Glomerular visceral epithelial cell (primary cell): ENCODE data around the gene LCE3A.
"Not testable (repeated sequence)": the region's sequence is repeated elsewhere in the genome, so short reads cannot be mapped to it uniquely, and the experiment has no call there.

Source experiments
- DNase-seq: peaks from one replicate; pipeline ENCODE4 v3.0.0-alpha.2; 2016; ENCODE audit errors: extremely low spot score

The LCE3A gene, protein sequence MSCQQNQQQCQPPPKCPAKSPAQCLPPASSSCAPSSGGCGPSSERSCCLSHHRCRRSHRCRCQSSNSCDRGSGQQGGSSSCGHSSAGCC

DNA sequence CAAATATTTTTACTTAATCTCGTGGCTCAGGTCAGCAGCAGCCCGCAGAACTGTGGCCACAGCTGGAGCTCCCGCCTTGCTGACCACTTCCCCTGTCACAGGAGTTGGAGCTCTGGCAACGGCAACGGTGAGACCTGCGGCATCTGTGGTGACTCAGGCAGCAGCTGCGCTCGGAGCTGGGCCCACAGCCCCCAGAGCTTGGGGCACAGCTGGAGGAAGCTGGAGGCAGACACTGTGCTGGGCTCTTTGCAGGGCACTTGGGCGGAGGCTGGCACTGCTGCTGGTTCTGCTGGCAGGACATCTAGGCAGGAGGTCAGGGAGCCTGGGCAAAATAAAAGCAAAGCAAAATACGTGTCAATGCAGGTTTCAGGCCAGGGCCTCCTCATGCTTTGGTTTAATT lies at the start of gene LCE3A:
Gene LCE3A (minus strand): TSS at position 301 of the 400 bp plus-strand sequence. CDS start 0 bp downstream, at position 301.
- DNase-seq, result peak; percentile 0

DNA sequence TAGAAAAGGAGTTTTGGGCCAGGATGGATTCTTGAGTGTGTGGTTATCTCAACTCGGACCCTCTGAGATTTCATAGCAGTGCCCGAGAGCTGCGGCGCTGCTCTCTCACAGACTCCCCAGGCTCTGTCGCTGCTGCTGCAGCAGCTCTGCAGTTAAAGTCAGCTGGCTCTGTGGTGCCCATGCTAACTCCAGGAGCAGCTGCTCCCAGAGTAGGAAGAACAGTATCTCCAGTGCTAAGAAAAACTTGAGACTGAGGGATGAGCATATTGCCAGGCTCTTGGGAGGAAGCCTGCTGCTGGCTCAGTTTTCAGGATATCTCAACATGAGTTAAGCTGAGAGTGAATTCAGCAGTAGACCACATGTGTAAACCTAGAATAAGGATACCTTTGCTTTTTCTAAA lies 44.7 kb upstream of the LCE3A start:
- DNase-seq, result no peak

DNA sequence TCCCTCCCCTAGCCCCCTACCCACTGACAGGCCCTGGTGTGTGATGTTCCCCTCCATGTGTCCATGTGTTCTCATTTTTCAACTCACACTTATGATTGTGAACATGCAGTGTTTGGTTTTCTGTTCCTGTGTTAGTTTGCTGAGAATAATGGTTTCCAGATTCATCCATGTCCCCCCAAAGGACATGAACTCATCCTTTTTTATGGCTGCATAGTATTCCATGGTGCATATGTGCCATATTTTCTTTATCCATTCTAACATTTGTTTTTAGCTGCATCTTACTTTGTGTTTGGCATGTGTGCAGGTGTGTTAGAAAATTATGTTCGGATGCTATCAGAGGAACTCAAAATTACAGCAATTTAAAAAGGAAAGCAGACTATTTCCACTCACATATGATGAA lies 43.3 kb upstream of the LCE3A start:
- DNase-seq, result not testable (repeated sequence)

DNA sequence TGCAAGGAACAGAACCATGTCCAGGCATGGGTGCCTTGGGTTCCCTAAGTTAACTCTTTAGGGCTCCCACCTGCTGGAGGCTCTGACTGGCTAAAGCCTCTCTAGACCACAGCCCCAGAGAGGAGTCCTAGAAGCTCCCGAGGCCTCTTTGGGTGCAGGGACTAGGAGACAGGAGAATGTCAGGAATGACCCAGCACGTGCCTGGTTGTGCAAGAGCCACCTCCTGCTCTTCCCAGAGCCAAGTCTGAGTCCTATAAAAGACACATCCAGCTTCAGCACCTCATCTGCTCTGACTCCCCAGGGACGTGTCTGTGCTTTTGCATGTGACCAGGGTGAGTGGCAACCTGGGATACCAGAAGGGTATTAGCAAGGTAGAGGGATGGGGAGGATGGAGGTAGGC lies 40.2 kb upstream of the LCE3A start, which contains the start of gene LCE2D:
Gene LCE2D (plus strand): TSS at position 283 of the 400 bp plus-strand sequence. CDS start 726 bp downstream, outside the sequence.
- no peak for DNase-seq

DNA sequence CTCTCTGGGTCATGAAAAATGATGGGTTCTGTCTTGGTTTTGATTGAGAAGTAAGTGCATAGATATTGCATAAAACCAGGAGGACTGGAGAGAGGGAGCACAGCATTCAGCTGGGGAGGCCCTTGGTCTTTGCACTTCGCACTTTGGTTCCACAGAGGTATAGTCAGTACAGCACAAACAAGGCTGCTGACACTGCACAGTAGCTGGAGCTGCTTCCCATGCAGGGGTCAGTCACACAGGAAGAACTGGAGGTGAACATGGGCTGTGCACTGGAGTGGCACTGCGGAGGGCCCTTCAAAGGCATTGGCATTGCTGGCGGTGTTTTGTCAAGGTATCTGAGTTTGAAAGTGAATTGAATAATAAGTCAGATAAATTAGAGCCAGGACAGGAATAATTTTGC lies 35.7 kb upstream of the LCE3A start:
- DNase-seq, result no peak

DNA sequence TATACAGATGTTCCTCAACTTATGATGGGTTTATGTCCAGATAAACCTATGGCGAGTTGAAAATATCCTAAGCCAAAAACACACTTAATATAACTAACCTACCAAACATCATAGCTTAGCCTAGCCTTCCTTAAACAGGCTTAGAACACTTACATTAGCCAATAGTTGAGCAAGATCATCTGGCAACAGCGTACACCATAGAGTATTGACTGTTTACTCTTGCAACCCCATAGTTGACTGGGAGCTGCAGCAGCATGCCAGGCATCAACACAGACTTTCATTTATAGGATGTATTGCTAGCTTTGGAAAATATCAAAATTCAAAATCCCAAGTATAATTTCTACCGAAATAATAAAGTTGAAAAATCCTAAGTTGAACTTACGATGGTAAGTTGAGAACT lies 34.8 kb upstream of the LCE3A start:
- DNase-seq, result no peak

DNA sequence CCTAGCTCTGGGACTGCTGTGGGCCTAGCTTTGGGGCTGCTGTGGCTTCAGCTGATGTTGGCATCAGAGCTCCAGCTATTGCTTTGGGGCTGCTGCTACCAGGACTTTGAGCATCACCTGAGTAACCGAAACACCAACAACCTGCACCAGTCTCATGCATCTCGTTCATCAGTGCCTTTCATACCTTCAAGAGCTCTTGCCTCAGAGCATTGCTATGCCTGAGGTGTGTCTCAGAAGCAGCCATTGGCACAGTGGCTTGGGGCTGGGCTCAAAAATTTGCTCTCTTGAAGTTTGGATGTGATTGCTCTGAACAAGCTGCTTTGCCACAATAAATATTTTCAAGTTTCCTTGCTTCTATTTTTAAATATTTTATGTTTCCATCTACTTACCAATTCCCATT lies 33.6 kb upstream of the LCE3A start:
- no peak for DNase-seq

DNA sequence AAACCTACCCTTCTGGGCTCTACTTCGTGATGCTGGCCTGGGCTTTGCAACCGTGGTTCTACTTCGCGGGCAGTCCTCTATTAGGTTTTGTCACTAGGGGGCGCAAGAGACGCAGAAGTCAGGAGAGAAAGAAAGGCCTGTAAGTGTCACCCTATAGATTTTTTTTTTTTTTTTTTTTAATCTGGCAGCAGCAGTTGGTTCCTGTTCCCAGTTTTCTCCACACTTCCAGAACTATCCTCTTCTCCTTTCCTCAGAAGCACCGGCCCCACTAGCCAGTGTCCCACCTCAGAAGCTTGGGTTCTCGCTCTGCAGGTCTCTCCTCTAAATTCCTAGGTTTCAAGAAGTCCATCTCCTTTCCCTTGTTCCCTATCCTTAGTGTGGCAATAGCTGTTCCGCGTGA lies 31.2 kb upstream of the LCE3A start:
- DNase-seq, result peak; percentile 47

DNA sequence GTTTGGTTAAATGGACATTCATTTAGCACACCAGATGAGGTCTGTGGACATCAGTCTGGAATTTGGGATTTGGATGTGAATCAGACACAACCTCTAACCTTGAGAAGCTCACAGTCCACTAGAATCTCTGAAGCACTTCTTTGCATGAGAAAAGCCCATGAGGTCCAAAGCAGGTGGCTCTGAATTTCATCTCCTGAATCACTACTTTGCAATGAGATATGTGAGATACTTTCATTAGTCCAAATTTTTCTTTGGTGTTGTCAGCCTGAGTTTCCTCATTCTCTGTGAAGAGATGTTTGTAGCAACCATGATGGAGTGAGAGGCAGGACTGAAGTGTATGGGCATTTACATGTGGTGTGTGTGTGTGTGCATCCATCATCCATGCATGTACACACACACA lies 23.8 kb upstream of the LCE3A start:
- no peak for DNase-seq

DNA sequence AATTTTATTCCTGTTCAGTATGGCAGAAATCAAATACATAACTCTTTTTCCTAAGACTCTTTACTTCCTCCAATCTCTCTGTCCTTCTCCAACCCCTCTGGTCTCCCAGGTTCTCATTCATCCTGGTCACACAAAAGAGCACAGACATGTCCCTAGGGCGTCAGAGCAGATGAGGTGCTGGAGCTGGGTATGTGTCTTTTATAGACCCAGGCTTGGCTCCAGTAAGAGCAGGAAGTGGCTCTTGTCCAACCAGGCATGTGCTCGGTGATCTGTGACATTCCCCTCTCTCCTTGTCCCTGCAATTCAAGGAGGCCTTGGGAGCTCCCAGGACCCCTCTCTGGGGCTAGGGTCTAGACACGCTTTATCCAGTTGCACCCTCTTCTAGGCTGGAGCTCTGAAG lies 22.2 kb upstream of the LCE3A start:
- no peak for DNase-seq

DNA sequence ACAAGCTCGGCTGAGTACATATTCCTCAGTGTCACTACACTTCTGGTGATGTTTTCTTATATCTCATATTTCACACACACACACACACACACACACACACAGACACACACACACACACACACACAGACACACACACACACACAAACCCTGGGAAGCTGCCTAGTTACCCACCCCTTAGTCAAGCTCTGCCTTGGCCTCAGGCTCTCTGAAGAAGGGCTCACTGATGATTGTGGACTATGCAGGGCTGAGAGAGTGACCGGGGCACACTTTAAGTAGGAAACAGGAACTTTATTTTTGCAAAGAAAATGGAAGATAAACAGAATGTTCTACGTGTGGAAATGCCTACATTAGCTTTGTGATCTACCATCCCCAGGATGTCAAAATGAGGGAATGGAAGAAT lies 21.0 kb upstream of the LCE3A start:
- DNase-seq, result no peak

DNA sequence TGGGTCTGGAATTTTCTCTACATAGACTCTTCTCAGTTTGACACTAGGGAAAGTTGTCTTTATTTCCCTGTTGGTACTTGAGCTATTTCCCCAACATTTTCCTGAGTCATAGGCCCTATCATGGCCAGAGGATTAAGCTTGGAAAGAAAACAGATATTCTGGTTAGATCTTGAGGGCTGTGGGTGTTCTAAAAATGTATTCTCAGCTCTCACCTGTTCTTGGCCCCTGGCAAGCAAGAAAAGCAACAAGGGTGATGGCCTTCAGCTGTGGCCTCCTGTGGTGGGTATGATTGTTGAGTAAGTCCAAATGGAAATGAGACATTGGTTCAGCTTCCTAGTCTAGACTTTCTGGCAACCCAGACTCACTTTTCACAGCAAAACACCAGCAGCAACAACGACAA lies 17.4 kb upstream of the LCE3A start:
- DNase-seq, result no peak

DNA sequence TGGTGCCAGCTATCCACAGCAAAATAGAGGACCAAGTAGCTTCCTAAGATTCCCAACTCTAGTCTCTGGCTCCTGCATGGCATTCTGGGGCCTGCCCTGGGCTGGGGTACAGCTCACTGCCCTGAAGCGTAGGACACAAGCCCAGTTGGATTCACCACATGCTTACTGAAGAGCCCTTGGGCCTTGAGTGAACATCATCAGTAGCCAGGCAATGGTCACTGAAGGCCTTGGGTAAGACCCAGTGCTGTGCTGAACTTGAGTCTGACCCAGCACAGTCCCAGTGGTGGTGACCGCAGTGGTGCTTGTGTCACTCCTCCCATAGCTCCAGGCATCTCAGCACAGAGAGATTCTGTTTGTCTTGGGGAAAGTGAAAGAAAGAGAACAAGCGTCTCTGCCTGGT lies 7.7 kb upstream of the LCE3A start:
- no peak for DNase-seq

DNA sequence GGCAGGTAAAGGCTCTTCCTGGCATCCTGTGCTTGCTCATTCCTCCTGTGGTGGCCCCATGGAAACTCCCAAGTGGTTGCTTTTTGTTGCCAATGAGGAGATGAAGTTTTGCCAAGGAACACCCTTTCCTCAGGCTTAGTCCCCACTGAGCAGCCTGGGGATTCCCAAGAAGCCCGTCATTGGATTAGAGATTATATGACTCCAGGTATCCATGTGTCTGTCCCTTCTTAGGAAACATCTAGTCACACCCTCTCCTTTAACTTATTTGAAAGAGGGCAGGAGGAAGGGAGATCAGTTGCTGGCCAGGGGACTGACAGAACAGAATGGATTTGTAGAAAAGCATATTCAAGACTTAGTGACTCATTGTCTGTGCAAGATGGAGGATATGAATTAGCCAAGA lies 3.8 kb upstream of the LCE3A start:
- no peak for DNase-seq

DNA sequence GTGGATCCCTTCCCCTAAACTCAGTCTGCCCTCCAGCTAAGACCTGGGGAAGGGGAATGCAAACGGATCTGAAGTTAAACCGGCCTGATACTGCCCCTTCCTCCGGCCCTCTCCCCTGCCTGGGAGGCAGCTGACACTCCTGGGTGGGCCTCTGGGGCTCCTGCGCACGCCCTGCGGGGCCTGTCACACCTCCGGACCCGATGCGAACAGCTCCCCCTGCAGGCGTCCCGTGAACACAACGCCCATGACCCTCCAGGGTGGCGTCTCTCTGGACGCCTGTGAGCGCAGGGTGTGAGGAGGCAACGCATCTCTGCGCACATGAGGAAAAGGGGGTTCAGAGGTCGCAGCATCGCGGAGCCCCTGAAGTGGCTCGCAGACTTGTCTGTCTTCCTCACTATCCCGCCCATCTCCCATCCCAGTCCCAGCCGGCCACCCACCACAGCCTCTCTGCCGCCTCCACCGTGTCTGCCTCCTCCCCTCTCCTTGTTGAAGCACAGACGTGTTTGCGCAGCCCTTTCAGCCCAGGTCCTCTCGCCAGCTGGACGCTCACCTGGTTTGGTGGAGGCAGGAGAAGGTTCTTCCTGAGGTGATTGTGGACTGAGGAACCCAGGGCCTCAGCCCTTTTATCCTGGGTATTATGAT lies 421 bp upstream of the LCE3A start:
- DNase-seq, result peak; percentile 0

DNA sequence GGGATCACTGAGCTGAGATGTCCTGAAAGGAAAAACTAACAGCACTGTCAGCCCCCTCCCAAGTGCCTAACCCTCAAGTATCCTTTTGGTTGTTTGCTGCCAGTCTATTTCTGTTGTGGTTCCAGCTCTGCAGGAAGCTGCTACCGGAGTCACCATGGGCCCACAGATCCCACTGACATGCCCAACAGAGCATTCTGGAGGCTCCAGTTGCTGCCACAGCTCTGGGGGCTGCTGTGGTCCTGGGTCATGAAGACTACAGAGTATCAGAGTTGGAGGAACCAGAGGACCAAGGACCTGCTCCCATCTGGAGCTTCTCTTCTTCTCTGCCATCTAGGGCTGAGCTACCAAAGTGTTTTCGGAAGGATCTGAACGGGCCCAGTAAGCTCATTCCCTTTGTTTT lies 910 bp downstream of the LCE3A start:
- DNase-seq, result peak; percentile 0

DNA sequence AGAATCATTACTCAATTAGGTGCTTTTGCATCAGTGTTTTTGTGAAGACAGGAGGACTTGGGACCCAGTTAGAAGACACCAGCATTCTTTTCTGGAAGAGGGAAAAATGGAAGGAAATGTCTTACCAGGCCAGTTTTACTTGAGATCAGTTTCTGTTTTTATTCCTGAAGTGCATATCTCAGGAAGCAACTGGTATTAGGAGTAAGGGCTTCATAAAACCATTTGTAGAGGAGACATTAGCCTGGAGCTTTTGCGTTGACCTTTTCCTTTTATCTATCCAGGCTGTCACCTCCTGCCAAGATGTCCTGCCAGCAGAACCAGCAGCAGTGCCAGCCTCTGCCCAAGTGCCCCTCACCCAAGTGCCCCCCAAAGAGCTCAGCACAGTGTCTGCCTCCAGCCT lies 9.4 kb downstream of the LCE3A start, which contains the start of gene LCE3B:
Gene LCE3B (plus strand): TSS at position 301 of the 400 bp plus-strand sequence. CDS start 0 bp downstream, at position 301.
- DNase-seq, result no peak

DNA sequence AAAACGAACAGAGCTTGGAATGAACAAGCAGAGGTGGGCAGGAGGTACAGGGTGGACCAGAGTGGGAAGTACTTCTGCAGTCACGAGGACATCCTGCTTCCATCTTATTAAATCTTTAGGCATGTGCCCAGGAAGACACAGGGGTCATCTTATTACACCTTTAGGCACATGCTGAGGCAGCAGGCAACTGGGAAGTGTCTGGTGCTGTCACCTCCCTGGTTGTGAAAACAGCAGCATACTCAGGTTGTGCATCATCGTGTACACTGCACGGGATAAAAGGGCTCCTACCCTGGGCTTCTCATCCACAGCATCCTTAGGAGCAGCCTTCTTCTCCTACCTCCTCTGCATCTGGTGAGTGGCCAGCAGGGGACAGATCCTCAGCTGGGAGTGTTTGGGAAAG lies 23.0 kb downstream of the LCE3A start, which contains the start of gene LCE3C:
Gene LCE3C (plus strand): TSS at position 301 of the 400 bp plus-strand sequence. CDS start 498 bp downstream, outside the sequence.
- DNase-seq, result no peak

DNA sequence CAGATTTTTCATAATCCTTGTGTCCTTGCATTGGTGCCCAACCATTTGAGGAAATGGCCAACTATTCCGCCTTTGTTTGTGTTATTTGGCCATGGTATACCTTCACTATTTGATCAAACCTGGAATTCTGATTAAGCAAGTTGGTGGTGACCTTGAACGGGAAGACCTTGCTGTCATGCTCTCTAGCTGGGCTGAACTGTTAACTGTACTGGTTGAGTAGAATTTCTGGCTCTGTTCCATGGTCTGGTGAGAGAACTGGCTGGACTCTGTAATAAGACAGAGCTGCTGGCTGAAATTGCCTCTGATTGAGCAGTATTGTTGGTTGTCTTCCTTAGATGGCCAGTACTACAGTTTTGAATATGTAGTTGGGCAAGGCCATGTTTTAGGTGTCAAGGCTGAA lies 25.9 kb downstream of the LCE3A start:
- DNase-seq, result no peak

DNA sequence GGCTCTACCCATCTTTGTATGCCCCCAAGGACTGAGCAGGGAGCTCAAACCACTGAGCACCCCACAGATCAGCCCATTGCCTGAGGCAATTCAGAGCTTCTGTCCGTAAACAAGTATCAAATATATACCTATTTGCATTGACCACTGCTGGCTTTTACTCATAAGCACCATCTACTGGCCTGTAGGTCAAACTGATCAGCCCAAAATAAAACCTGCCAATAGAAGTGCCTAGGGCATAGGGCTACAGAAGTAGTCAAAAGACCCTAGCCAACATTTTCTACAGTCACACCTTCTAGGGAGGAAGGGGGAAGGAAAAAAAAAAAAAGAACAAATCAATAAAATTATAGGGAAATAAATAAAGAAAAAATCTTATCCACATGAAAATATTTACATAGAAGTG lies 37.3 kb downstream of the LCE3A start:
- no peak for DNase-seq

DNA sequence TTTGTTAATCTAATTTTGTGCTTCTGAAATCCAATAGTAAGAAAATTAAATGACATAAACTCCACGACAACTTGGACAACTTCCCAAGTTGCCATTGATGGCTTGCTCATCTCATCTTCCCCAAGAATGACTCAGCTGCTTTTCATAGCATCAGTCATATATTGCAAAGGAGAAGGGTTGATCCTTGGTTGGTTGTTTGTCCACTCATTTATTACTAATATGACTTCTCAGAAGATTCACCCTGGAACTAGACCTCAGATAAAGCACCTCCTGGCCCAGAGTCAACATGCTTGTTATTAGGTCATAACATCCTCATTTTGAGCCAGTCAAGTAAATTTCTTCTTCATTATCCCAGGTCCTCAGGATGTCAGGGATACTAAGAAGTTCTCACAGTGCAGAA lies 40.3 kb downstream of the LCE3A start:
- no peak for DNase-seq

DNA sequence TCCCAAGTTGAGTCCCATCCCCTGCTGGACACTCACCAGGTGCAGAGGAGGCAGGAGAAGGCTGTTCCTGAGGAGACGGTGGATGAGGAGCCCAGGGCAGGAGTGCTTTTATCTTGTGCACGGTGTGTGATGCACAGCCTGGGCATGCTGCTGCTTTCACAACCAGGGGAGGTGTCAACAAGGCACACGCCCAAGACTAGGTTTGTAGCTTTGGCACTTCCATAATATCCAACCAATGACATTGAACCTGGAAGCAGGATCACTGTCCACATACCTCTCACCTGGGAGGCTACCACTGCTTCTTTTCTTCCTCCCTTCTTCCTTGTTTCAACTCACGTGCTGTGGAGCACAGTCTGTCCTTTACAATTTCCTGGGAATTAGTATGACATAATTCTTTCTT lies 42.5 kb downstream of the LCE3A start, which contains the start of gene LCE3D:
Gene LCE3D (minus strand): TSS at position 84 of the 400 bp plus-strand sequence. CDS start 580 bp downstream, outside the sequence.
- no peak for DNase-seq

DNA sequence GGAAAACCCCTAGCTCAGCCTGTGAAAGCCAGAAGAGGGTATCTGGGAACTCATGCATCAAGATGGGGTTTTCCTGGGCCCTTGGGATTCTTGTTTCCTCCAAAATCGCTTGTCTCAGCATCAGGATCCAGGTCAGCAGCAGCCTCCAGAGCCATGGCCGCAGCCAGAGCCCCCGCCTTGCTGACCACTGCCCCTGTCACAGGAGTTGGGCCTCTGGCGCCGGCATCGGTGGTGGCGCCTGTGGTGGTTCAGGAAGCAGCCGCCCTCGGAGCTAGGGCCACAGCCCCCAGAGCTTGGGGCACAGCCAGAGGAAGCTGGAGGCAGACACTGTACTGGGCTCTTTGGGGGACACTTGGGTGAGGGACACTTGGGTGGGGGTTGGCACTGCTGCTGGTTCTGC lies 43.4 kb downstream of the LCE3A start:
- DNase-seq, result not testable (repeated sequence)

DNA sequence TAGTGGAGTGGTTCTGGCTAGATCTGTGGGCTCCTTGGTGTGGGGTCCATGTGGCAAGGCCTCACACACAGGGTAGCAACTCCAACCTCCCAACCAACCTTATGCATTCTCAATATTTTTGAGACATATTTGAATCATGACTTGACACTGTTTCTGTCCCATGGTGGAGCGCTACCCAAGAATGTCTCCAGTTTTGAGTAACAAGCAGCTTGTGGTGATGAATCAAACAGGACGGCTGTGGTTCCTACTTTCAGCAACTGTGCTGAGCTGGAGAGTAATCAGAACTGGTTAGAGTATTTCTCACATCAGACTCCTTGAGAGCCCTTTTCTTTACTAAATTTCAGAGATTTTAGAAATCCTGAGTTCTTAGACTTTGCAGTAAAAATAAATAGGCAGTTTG lies 45.7 kb downstream of the LCE3A start:
- DNase-seq, result no peak
